Osteocyte (in vitro differentiated cells): Measurements from ENCODE around the gene GARS1. TPM values are rescaled to one million over a fixed set of nuclear protein-coding genes. Genes with fewer than 3 reads are reported as not detected.

Experiments used
- DNase-seq: peaks from one replicate; pipeline ENCODE4 v3.0.0; 2021; ENCODE audit warnings: mixed read lengths; ENCODE audit not compliant: unreplicated experiment; ENCODE audit errors: extremely low spot score
- H3K27ac Mint-ChIP-seq: one replicate; pipeline ENCODE4 v1.8.0; 2021; ENCODE audit warnings: mild to moderate bottlenecking, mixed read lengths; ENCODE audit not compliant: unreplicated experiment
- H3K27me3 Mint-ChIP-seq: one replicate; pipeline ENCODE4 v1.8.0; 2021; ENCODE audit warnings: mixed read lengths; ENCODE audit not compliant: unreplicated experiment
- H3K36me3 Mint-ChIP-seq: one replicate; pipeline ENCODE4 v1.8.0; 2021; ENCODE audit warnings: mixed read lengths; ENCODE audit not compliant: unreplicated experiment
- H3K4me1 Mint-ChIP-seq: one replicate; pipeline ENCODE4 v1.8.0; 2021; ENCODE audit warnings: mixed read lengths; ENCODE audit not compliant: unreplicated experiment
- H3K4me3 Mint-ChIP-seq: one replicate; pipeline ENCODE4 v1.8.0; 2021; ENCODE audit warnings: mild to moderate bottlenecking, moderate library complexity, mixed read lengths; ENCODE audit not compliant: unreplicated experiment
- H3K9me3 Mint-ChIP-seq: one replicate; pipeline ENCODE4 v1.8.0; 2021; ENCODE audit warnings: mixed read lengths; ENCODE audit not compliant: unreplicated experiment
- CTCF ChIP-seq: fragments of 200-600 bp; sonication (generic); IDR thresholded peaks from 2 replicates; pipeline ENCODE4 v1.5.0; 2021; ENCODE audit warnings: antibody characterized with exemption, mild to moderate bottlenecking, moderate library complexity
- total RNA-seq: library from RNA; stranded (reverse); gene quantifications from 2 replicates; pipeline ENCODE4 v1.2.1, GENCODE V29; 2021

Gene GARS1
- total RNA-seq, 1 donor from 2014 or later = 320 TPM

- DNase-seq = no peak
- Mint-ChIP-seq H3K4me3 (no peak overlapping the region), H3K4me1 (peaks cover 5% of the 10 kb centered on the region), H3K27me3 (no peaks in the 10 kb centered on the region), H3K27ac (no peak overlapping the region), H3K9me3 (no peaks in the 10 kb centered on the region), H3K36me3 (peaks cover 5% of the 10 kb centered on the region)
- no peak for TF ChIP-seq CTCF
Measured at GRCh38 chr7:30556840-30557239, 37.8 kb upstream of the GARS1 start.

- no peaks in the 10 kb centered on the region for H3K9me3 Mint-ChIP-seq
- DNase-seq = no peak
- H3K27me3 Mint-ChIP-seq = no peaks in the 10 kb centered on the region
- no peak overlapping the region for H3K27ac Mint-ChIP-seq
- no peak overlapping the region for H3K4me3 Mint-ChIP-seq
- TF ChIP-seq CTCF = no peak
- peaks cover 5% of the 10 kb centered on the region for H3K4me1 Mint-ChIP-seq
- H3K36me3 Mint-ChIP-seq = peaks cover 5% of the 10 kb centered on the region
Measured at GRCh38 chr7:30557245-30557644, 37.4 kb upstream of the GARS1 start.

GRCh38 chr7:30559611-30560010 is 35.1 kb upstream of the GARS1 start:
- no peaks in the 10 kb centered on the region for H3K9me3 Mint-ChIP-seq
- H3K27ac Mint-ChIP-seq = no peak overlapping the region
- H3K4me1 Mint-ChIP-seq = peaks cover 20% of the 10 kb centered on the region
- no peak for DNase-seq
- peaks cover 7% of the 10 kb centered on the region for H3K36me3 Mint-ChIP-seq
- no peak for TF ChIP-seq CTCF
- H3K4me3 Mint-ChIP-seq = no peak overlapping the region
- no peaks in the 10 kb centered on the region for H3K27me3 Mint-ChIP-seq

- no peak for DNase-seq
- Mint-ChIP-seq H3K4me3 (no peak overlapping the region), H3K36me3 (peaks cover 7% of the 10 kb centered on the region), H3K9me3 (no peaks in the 10 kb centered on the region), H3K27ac (no peak overlapping the region), H3K4me1 (peaks cover 20% of the 10 kb centered on the region), H3K27me3 (no peaks in the 10 kb centered on the region)
- no peak for TF ChIP-seq CTCF
Measured at GRCh38 chr7:30561389-30561788, 33.3 kb upstream of the GARS1 start.

GRCh38 chr7:30562498-30562897 is 32.2 kb upstream of the GARS1 start:
- H3K27me3 Mint-ChIP-seq = no peaks in the 10 kb centered on the region
- no peaks in the 10 kb centered on the region for H3K9me3 Mint-ChIP-seq
- DNase-seq = no peak
- peak overlapping the region; percentile 17 for H3K27ac Mint-ChIP-seq
- no peak overlapping the region for H3K4me3 Mint-ChIP-seq
- H3K36me3 Mint-ChIP-seq = peaks cover 11% of the 10 kb centered on the region
- H3K4me1 Mint-ChIP-seq = peaks cover 20% of the 10 kb centered on the region
- peak; percentile 16 for TF ChIP-seq CTCF
